BE2C (cell line): ENCODE data around the gene ZER1.

ENCODE experiments used
- DNase-seq: peaks from one replicate; pipeline ENCODE4 v3.0.0-alpha.2; 2020
- H3K27me3 ChIP-seq: fragments of 250-450 bp; sonication (Bioruptor Pico); 2 replicates; pipeline ENCODE4 v1.5.1; 2020; ENCODE audit warnings: mild to moderate bottlenecking
- H3K36me3 ChIP-seq: fragments of 250-450 bp; sonication (Bioruptor Pico); 2 replicates; pipeline ENCODE4 v1.5.1; 2020; ENCODE audit warnings: mild to moderate bottlenecking
- H3K4me1 ChIP-seq: fragments of 250-450 bp; sonication (Bioruptor Pico); 2 replicates; pipeline ENCODE4 v1.5.1; 2020
- H3K4me3 ChIP-seq: 2 replicates; pipeline ENCODE4 v1.5.1; 2011; ENCODE audit warnings: low read depth, low read length
- H3K9me3 ChIP-seq: fragments of 250-450 bp; sonication (Bioruptor Pico); 2 replicates; pipeline ENCODE4 v1.5.1; 2020
- TF ChIP-seq, protein P1 (sequence below): IDR thresholded peaks from 2 replicates; pipeline ENCODE4 v1.5.1; 2012; ENCODE audit warnings: mild to moderate bottlenecking, low read depth, low read length

Gene ZER1

GRCh38 chr9:128684325-128685199 lies 87.2 kb downstream of the ZER1 start:
- peak; percentile 57 for DNase-seq
- Histone ChIP-seq H3K4me3 (peak overlapping the region; percentile 66), H3K9me3 (no peaks in the 10 kb centered on the region), H3K36me3 (no peaks in the 10 kb centered on the region; the same call in 1 of the 2 replicates), H3K27me3 (no peaks in the 10 kb centered on the region), H3K4me1 (peaks cover 4% of the 10 kb centered on the region)
- TF ChIP-seq, protein P1, sequence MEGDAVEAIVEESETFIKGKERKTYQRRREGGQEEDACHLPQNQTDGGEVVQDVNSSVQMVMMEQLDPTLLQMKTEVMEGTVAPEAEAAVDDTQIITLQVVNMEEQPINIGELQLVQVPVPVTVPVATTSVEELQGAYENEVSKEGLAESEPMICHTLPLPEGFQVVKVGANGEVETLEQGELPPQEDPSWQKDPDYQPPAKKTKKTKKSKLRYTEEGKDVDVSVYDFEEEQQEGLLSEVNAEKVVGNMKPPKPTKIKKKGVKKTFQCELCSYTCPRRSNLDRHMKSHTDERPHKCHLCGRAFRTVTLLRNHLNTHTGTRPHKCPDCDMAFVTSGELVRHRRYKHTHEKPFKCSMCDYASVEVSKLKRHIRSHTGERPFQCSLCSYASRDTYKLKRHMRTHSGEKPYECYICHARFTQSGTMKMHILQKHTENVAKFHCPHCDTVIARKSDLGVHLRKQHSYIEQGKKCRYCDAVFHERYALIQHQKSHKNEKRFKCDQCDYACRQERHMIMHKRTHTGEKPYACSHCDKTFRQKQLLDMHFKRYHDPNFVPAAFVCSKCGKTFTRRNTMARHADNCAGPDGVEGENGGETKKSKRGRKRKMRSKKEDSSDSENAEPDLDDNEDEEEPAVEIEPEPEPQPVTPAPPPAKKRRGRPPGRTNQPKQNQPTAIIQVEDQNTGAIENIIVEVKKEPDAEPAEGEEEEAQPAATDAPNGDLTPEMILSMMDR, result no peak

DNA sequence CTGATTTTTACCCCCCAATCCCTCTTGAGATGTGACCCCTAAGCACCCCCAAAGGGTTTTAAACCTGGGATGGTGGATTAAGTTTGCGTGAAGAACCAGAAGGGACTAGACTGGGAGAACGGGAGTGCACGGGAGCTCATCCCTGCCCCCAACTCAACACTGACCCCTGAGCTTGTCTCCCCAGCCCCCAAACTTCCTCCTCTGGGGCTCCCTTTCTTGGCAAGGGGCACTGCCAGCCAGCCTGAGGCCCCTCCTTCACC lies 87.7 kb downstream of the ZER1 start:
- Histone ChIP-seq H3K36me3 (no peaks in the 10 kb centered on the region), H3K9me3 (no peaks in the 10 kb centered on the region), H3K4me3 (peak overlapping the region; percentile 66), H3K27me3 (no peaks in the 10 kb centered on the region), H3K4me1 (peaks cover 4% of the 10 kb centered on the region)
- TF ChIP-seq, protein P1, result no peak
- DNase-seq, result no peak

- peak; percentile 39 for DNase-seq
- no peaks in the 10 kb centered on the region for H3K36me3 ChIP-seq
- TF ChIP-seq, protein P1, result no peak
- H3K4me3 ChIP-seq, result peak overlapping the region; percentile 66
- H3K4me1 ChIP-seq, result peaks cover 4% of the 10 kb centered on the region
- no peaks in the 10 kb centered on the region for H3K27me3 ChIP-seq
- H3K9me3 ChIP-seq, result no peaks in the 10 kb centered on the region
Measured at GRCh38 chr9:128683340-128684064, 88.2 kb downstream of the ZER1 start.
